GM12892 (cell line): ENCODE data around the gene ZNF213.
"Not testable (repeated sequence)": the region's sequence is repeated elsewhere in the genome, so short reads cannot be mapped to it uniquely, and the experiment has no call there.

Experiments used
- POLR2A ChIP-seq: IDR thresholded peaks from 2 replicates; pipeline ENCODE4 v1.6.1; 2011; ENCODE audit warnings: low read depth, low read length, control low read depth
- POLR2AphosphoS5 ChIP-seq: IDR thresholded peaks from 2 replicates; pipeline ENCODE4 v1.6.1; 2011; ENCODE audit warnings: low read depth, low read length, control low read depth

DNA sequence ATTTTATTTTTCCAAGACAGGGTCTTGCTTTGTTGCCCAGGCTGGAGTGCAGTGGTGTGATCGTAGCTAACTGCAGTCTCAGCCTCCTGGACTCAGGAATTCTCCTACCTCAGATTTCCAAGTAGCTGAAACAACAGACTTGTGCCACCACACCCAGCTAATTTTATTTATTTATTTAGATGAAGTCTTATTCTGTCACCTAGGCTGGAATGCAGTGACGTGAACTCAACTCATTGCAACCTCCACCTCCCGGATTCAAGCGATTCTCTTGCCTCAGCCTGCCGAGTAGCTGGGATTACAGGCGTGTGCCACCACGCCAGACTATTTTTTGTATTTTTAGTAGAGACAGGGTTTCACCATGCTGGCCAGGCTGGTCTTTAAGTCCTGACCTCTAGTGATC is 33.9 kb downstream of the ZNF213 start:
- TF ChIP-seq POLR2A, POLR2AphosphoS5: not testable (repeated sequence)
